Stimulated activated CD4-positive, alpha-beta T cell treated with anti-CD3 and anti-CD28 coated beads, Interleukin-4, amount 100 ng/mL, for 4 hours (primary cell): Measurements from ENCODE around the gene LAMTOR3.
A peak's percentile ranks its signal among the peaks of the same experiment; 100 is the strongest.
"Not testable (repeated sequence)": the region's sequence is repeated elsewhere in the genome, so short reads cannot be mapped to it uniquely, and the experiment has no call there.

ENCODE experiments used
- DNase-seq, 2 experiments: peaks; one replicate each; pipeline ENCODE4 v3.0.0-alpha.2; 2020

Gene LAMTOR3

GRCh38 chr4:99860521-99860920 is 33.7 kb downstream of the LAMTOR3 start:
- DNase-seq, result no peak

- DNase-seq, result no peak
These were observed 34.6 kb downstream of the LAMTOR3 start for GRCh38 chr4:99859618-99860017.

- DNase-seq, result no peak
These were observed 36.9 kb downstream of the LAMTOR3 start for GRCh38 chr4:99857307-99857706.

GRCh38 chr4:99856166-99856565 is 38.1 kb downstream of the LAMTOR3 start:
- DNase-seq, result peak in 1 of 2 experiments; percentile 21

- peak in 1 of 2 experiments; percentile 23 for DNase-seq
These were observed 38.5 kb downstream of the LAMTOR3 start for GRCh38 chr4:99855678-99856077.

GRCh38 chr4:99853999-99854398 is 40.2 kb downstream of the LAMTOR3 start:
- DNase-seq, result no peak

GRCh38 chr4:99853190-99853589 is 41.0 kb downstream of the LAMTOR3 start:
- no peak for DNase-seq

GRCh38 chr4:99852199-99852749 is 42.0 kb downstream of the LAMTOR3 start:
- DNase-seq, result no peak

- DNase-seq, result no peak
These were observed 45.6 kb downstream of the LAMTOR3 start for GRCh38 chr4:99848591-99849001.

- no peak for DNase-seq
These were observed 46.8 kb downstream of the LAMTOR3 start for GRCh38 chr4:99847362-99847976.

- DNase-seq, result no peak
These were observed 47.3 kb downstream of the LAMTOR3 start for GRCh38 chr4:99846891-99847290.

GRCh38 chr4:99845708-99846469 is 48.3 kb downstream of the LAMTOR3 start:
- DNase-seq, result no peak

- no peak for DNase-seq
These were observed 49.0 kb downstream of the LAMTOR3 start for GRCh38 chr4:99845179-99845578.

- DNase-seq, result no peak
These were observed 50.2 kb downstream of the LAMTOR3 start for GRCh38 chr4:99844048-99844447.

- DNase-seq, result no peak
These were observed 50.8 kb downstream of the LAMTOR3 start for GRCh38 chr4:99843413-99843812.

GRCh38 chr4:99841129-99841528 is 53.1 kb downstream of the LAMTOR3 start:
- no peak for DNase-seq

GRCh38 chr4:99838927-99839326 is 55.3 kb downstream of the LAMTOR3 start:
- no peak for DNase-seq

GRCh38 chr4:99835942-99836341 is 58.3 kb downstream of the LAMTOR3 start:
- no peak for DNase-seq

GRCh38 chr4:99834569-99834968 is 59.7 kb downstream of the LAMTOR3 start:
- no peak for DNase-seq

GRCh38 chr4:99833756-99834155 is 60.5 kb downstream of the LAMTOR3 start:
- DNase-seq, result no peak

- DNase-seq, result no peak
These were observed 61.5 kb downstream of the LAMTOR3 start for GRCh38 chr4:99832758-99833157.

GRCh38 chr4:99832321-99832720 is 61.9 kb downstream of the LAMTOR3 start:
- DNase-seq, result no peak

GRCh38 chr4:99830051-99830450 is 64.2 kb downstream of the LAMTOR3 start:
- DNase-seq, result not testable (repeated sequence)

GRCh38 chr4:99828477-99828876 is 65.8 kb downstream of the LAMTOR3 start:
- no peak for DNase-seq
